ENCODE measurements around the gene JADE2.
"Not testable (repeated sequence)": the region's sequence is repeated elsewhere in the genome, so short reads cannot be mapped to it uniquely, and the experiment has no call there.

Gene JADE2

DNA sequence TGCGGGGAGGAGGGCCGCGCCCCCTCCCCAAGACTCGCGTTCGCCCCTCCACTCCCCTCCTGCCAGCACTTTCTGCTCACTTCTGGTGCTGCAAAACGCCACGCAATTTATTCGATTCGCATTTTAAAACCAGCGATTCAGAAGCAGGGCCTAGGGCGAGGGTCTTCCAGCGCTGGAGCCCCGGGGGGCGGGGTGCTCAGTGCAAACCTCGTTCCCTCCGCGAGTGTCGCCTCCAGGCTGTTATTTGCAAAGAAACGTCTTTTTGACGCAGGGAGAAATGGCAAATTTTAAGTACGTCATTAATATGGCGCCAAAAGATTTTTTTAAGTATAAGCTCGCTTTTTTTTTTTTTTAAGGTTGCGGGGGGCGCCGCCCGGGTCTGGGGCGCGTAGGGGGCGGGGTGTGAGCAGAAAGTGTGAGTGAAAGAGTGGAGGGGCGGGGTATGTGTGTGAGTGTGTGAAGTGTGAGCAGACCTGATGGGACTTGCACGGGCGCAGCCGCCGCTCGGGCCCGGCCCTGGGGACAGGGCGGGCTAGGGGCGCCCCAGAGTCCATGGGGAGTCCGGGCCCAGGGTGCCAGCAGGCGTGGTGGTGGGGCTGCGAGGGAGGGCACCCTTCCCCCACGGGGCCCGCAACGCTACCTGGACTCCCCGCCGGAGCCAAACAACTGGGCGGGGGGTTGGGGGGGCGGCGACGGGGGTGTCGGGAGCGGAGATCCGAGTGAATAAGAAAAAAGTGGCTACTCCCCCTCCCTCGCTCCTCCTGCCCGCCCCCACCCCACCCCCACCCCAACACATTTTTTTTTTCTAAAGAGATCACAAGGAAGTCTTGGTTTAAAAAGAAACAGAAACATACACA lies at the start of gene JADE2:
JADE2 (plus strand) TSS at position 845 of the 857 bp plus-strand sequence. CDS start 10,188 bp downstream, outside the sequence.
- Mint-ChIP-seq H3K36me3 (ENCODE audit: low read depth) (no peaks in the 10 kb centered on the region), H3K4me1 (peaks cover 38% of the 10 kb centered on the region), H3K4me3 (peak within 1 kb of the TSS; percentile 99), H3K9me3 (no peaks in the 10 kb centered on the region), H3K27me3 (peaks cover 2% of the 10 kb centered on the region), H3K27ac (peak within 1 kb of the TSS; percentile 97)
- ATAC-seq (peak; percentile 64), DNase-seq (peak; percentile 76)

GRCh38 chr5:134477462-134478245 lies 47.8 kb upstream of the JADE2 start:
- H3K4me1 Mint-ChIP-seq, result peaks cover 4% of the 10 kb centered on the region

GRCh38 chr5:134479839-134480238 lies 45.6 kb upstream of the JADE2 start:
- H3K4me1 Mint-ChIP-seq, result no peaks in the 10 kb centered on the region
- H3K36me3 Mint-ChIP-seq (ENCODE audit: low read depth), result no peaks in the 10 kb centered on the region
- ATAC-seq (no peak), DNase-seq (no peak)
- H3K9me3 Mint-ChIP-seq, result no peaks in the 10 kb centered on the region
- no peak overlapping the region for H3K4me3 Mint-ChIP-seq
- H3K27me3 Mint-ChIP-seq, result no peaks in the 10 kb centered on the region
- H3K27ac Mint-ChIP-seq, result no peak overlapping the region

More at GRCh38 chr5:134477462-134478245, 47.8 kb upstream of the JADE2 start:
- Mint-ChIP-seq H3K4me3 (no peak overlapping the region), H3K9me3 (peaks cover 7% of the 10 kb centered on the region), H3K27me3 (no peaks in the 10 kb centered on the region), H3K27ac (no peak overlapping the region), H3K36me3 (ENCODE audit: low read depth) (no peaks in the 10 kb centered on the region)
- no peak for ATAC-seq
- DNase-seq, result no peak

- H3K4me1 Mint-ChIP-seq, result no peaks in the 10 kb centered on the region
- no peaks in the 10 kb centered on the region for H3K27me3 Mint-ChIP-seq
- DNase-seq, result no peak
- no peak overlapping the region for H3K27ac Mint-ChIP-seq
- no peak overlapping the region for H3K4me3 Mint-ChIP-seq
- no peak for ATAC-seq
- H3K36me3 Mint-ChIP-seq (ENCODE audit: low read depth), result no peaks in the 10 kb centered on the region
- peaks cover 5% of the 10 kb centered on the region for H3K9me3 Mint-ChIP-seq
These were observed 36.1 kb upstream of the JADE2 start for GRCh38 chr5:134489227-134489944.

DNA sequence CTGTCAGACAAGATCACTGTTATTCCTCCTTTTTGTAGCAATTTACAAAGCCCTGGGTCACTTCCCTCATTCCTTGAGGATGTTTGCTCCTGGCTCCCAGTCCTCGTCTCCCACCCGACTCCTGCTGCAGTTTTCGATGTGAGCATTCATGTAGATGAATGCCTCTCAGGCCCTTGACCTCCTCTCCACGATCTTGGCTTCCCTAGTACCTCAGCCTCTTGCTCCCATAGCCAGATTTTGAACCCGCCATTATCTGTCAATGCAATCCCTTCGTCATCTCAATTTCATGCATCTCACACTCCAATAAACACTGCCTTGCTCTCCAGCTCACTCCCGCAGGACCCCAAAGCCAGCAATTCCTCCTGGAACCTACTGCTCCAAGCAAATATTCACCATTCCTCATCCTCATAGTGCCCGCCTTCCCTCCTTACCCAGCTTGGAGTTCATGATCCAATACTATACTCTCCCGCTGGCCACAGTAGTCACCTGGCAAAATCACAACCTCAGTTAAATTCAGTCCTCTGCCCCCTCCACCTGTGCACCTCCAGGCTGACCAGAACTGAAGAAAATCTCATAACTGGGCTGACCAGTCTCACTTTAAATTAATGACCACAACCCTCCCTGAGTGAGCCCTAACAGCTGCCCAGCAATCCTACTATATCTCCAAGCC lies 35.1 kb upstream of the JADE2 start:
- Mint-ChIP-seq H3K4me1 (no peaks in the 10 kb centered on the region), H3K36me3 (ENCODE audit: low read depth) (no peaks in the 10 kb centered on the region), H3K9me3 (peaks cover under 1% of the 10 kb centered on the region), H3K4me3 (no peak overlapping the region), H3K27me3 (no peaks in the 10 kb centered on the region), H3K27ac (no peak overlapping the region)
- no peak for ATAC-seq
- DNase-seq, result no peak

- no peaks in the 10 kb centered on the region for H3K27me3 Mint-ChIP-seq
- H3K36me3 Mint-ChIP-seq (ENCODE audit: low read depth), result no peaks in the 10 kb centered on the region
- H3K4me1 Mint-ChIP-seq, result no peaks in the 10 kb centered on the region
- H3K27ac Mint-ChIP-seq, result no peak overlapping the region
- ATAC-seq (no peak), DNase-seq (no peak)
- H3K9me3 Mint-ChIP-seq, result no peaks in the 10 kb centered on the region
- no peak overlapping the region for H3K4me3 Mint-ChIP-seq
These were observed 34.6 kb upstream of the JADE2 start for GRCh38 chr5:134490925-134491271.

GRCh38 chr5:134491841-134492442 lies 33.5 kb upstream of the JADE2 start:
- ATAC-seq, result no peak

GRCh38 chr5:134492568-134492967 lies 32.9 kb upstream of the JADE2 start:
- Mint-ChIP-seq H3K9me3 (no peaks in the 10 kb centered on the region), H3K4me1 (no peaks in the 10 kb centered on the region), H3K27me3 (no peaks in the 10 kb centered on the region), H3K27ac (no peak overlapping the region), H3K36me3 (ENCODE audit: low read depth) (no peaks in the 10 kb centered on the region), H3K4me3 (no peak overlapping the region)
- DNase-seq (no peak), ATAC-seq (no peak)

More at GRCh38 chr5:134491841-134492442, 33.5 kb upstream of the JADE2 start:
- Mint-ChIP-seq H3K27me3 (no peaks in the 10 kb centered on the region), H3K36me3 (ENCODE audit: low read depth) (no peaks in the 10 kb centered on the region), H3K4me3 (no peak overlapping the region), H3K27ac (no peak overlapping the region), H3K4me1 (no peaks in the 10 kb centered on the region), H3K9me3 (no peaks in the 10 kb centered on the region)
- DNase-seq, result no peak

- H3K4me3 Mint-ChIP-seq, result no peak overlapping the region
- no peaks in the 10 kb centered on the region for H3K27me3 Mint-ChIP-seq
- DNase-seq, result no peak
- H3K4me1 Mint-ChIP-seq, result no peaks in the 10 kb centered on the region
- H3K9me3 Mint-ChIP-seq, result no peaks in the 10 kb centered on the region
- no peak overlapping the region for H3K27ac Mint-ChIP-seq
- no peak for ATAC-seq
- no peaks in the 10 kb centered on the region for H3K36me3 Mint-ChIP-seq (ENCODE audit: low read depth)
These were observed 31.9 kb upstream of the JADE2 start for GRCh38 chr5:134493461-134494055.

GRCh38 chr5:134494780-134495179 lies 30.7 kb upstream of the JADE2 start:
- Mint-ChIP-seq H3K4me1 (no peaks in the 10 kb centered on the region), H3K36me3 (ENCODE audit: low read depth) (no peaks in the 10 kb centered on the region), H3K4me3 (no peak overlapping the region), H3K27me3 (no peaks in the 10 kb centered on the region), H3K27ac (no peak overlapping the region), H3K9me3 (no peaks in the 10 kb centered on the region)
- no peak for ATAC-seq
- DNase-seq, result no peak

- peaks cover 29% of the 10 kb centered on the region for H3K4me1 Mint-ChIP-seq
- ATAC-seq; H3K36me3 Mint-ChIP-seq (ENCODE audit: low read depth); H3K4me3 Mint-ChIP-seq; H3K27me3 Mint-ChIP-seq; H3K27ac Mint-ChIP-seq; H3K9me3 Mint-ChIP-seq; DNase-seq: not testable (repeated sequence)
These were observed 25.6 kb upstream of the JADE2 start for GRCh38 chr5:134499905-134500304.

- no peak overlapping the region for H3K4me3 Mint-ChIP-seq
- H3K27ac Mint-ChIP-seq, result no peak overlapping the region
- H3K4me1 Mint-ChIP-seq, result peaks cover 29% of the 10 kb centered on the region
- DNase-seq (no peak), ATAC-seq (no peak)
- H3K27me3 Mint-ChIP-seq, result no peaks in the 10 kb centered on the region
- H3K36me3 Mint-ChIP-seq (ENCODE audit: low read depth), result no peaks in the 10 kb centered on the region
- no peaks in the 10 kb centered on the region for H3K9me3 Mint-ChIP-seq
These were observed 24.6 kb upstream of the JADE2 start for GRCh38 chr5:134500699-134501430.

GRCh38 chr5:134502259-134502658 lies 23.2 kb upstream of the JADE2 start:
- no peaks in the 10 kb centered on the region for H3K27me3 Mint-ChIP-seq
- H3K9me3 Mint-ChIP-seq, result no peaks in the 10 kb centered on the region
- H3K36me3 Mint-ChIP-seq (ENCODE audit: low read depth), result no peaks in the 10 kb centered on the region
- no peak for DNase-seq
- ATAC-seq, result no peak
- H3K27ac Mint-ChIP-seq, result no peak overlapping the region
- H3K4me1 Mint-ChIP-seq, result peaks cover 31% of the 10 kb centered on the region
- H3K4me3 Mint-ChIP-seq, result no peak overlapping the region

Measured in activated naive CD8-positive, alpha-beta T cell treated with anti-CD3 and anti-CD28 coated beads, Interleukin-2, amount 50 U/mL, for 24 hours (primary cell).